Left lobe of liver (tissue), 2 donors: ENCODE results near the gene FZD2. TPM values are rescaled to one million over a fixed set of nuclear protein-coding genes. Genes with fewer than 3 reads are reported as not detected.

ENCODE experiments used
- ATAC-seq: fragments of 200-7000 bp; cut with Tn5 transposase; one replicate; pipeline ENCODE4 v1.9.1; 2020; ENCODE audit warnings: mild to moderate bottlenecking, moderate library complexity
- DNase-seq: peaks from one replicate; pipeline ENCODE4 v3.0.0-alpha.2; 2020; ENCODE audit warnings: low spot score
- total RNA-seq: library from RNA; stranded (reverse); gene quantifications from one replicate; pipeline ENCODE4 v1.2.1, GENCODE V29; 2021
- donor health status: DM: no; HTN: no; CAD: no; lungs with moderate emphysema.
- donor health status: DM: no; HTN: yes; CAD: no.

FZD2 gene
- total RNA-seq, 1 donor from 2014 or later = 0.18 TPM

DNA sequence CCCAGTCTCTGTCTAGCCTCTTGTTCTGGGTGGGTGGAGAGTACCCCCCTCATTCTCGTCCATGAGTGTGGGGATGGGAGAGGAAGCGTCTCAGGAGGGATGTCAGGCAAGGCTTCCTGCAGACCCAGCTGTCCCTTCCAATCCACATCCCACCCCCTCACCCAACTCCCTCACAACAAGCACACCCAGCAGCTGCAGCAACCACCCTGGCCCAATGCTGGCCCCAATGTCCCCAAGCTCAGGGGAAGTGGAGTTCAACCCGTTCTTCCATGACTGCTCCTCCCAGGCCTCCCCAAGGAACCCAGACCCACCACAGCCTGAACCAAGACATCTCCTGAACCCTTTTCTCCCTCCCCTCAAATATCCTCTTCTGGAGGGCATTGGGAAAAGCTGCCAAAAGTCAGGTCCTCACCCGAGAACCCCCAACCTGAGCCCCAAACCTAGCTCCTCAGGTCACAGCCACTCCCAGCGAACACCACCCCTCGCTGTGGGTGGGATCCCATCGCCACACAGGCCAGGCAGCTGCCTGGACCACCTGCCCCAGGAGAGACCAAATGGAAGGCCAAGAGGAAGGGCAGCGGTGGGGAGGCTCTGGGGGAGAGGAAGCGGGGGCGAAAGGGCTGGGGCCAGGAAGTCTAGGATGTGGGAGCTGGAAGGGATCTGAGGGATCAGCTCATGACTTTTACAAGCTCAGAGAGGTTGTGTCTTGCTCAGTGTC lies 47.6 kb downstream of the FZD2 start:
- DNase-seq (no peak), ATAC-seq (no peak)

DNA sequence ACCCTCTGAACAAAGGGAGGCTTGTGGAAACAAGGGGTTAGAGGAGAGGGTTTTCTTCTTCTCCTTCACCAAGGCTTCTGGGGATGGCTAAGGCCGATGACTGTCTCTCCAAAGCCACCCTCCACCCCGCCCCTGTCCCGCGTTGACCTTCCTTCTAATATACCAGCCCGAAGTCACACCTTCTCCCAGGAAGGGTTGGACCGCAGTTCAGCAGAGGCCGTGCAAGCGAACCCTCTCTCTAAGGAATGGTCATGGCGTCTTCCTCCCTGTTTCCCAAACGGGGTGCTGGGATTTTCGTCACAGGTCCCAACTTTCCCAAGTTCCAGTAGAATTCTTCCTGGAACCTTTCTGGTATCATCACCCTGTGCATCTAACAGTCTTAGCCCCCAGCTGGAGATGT lies 49.4 kb downstream of the FZD2 start:
- ATAC-seq (no peak), DNase-seq (no peak)

DNA sequence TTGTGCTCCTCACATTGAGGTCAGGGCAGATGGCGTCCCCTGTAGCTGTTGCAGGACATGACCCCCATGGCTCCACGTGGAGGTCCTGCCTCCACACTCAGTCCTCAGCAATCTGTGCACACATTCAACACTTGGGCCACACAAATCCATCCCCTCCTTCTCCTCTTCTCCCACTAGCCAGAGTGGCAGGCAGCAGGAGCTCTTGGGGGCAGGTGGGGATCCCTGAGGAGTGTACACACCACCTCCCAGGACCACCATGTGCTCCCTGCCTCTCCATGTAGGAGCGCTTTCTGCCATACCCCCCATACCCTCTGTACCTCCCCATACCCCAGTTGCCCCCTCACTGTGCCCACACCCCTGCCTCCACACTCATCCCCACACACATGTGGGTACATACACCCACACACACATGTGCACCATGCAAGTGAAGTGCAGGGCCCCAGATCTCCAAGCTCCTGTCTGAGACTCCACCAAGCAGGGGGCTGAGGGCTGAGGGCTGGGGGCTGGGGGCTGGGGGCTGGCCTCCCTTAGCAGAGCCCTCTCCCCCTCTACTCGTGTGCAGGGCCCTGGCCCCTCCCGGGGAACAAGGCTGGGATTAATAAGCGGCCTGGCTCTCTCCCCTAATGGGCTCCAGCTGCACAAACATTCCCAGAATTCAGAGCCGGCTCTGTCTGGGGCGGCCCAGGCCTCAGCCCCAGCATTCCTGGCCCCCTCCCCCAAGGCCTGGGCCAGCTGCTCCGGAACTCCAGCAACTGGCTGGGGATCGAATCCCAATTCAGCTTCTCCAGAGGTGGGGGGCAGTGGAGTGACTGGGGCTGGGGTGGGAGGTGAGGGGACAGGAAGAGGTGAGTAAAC lies 50.8 kb downstream of the FZD2 start:
- ATAC-seq (no peak), DNase-seq (no peak)

DNA sequence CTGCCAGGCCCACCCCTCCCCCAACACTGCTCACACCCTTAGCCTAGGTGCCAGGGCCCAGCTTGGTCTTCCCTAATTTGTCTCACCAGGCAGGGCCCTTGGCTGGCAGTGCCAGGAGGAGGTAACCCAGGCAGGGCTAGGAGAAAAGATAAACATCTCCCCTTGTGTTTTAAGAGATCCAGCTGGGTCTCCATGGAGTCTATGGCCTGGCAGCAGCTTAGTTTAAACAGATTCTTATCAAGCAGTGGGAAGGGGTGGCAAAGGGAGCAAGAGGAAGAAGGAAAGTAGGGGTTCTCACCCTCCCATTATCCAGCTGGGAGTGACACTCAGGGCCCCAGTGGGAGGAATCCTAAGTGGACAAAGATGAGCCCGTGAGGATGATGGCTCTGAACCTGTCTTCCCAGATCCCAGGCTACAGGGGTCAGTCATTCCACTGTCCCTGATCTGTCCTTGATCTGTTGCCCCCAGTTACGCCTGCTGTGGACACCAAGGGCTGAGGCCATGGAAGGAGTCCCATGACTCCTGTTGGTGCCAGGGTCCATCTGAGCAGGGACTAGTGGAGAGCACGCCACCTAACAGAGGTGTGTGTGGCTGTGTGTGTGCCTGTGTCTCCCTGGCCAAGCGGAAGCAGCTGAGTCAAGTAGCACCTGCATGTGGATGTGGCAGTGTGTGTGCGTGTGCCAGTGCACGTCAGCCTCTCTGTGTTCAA lies 51.6 kb downstream of the FZD2 start:
- ATAC-seq = no peak
- DNase-seq = no peak

DNA sequence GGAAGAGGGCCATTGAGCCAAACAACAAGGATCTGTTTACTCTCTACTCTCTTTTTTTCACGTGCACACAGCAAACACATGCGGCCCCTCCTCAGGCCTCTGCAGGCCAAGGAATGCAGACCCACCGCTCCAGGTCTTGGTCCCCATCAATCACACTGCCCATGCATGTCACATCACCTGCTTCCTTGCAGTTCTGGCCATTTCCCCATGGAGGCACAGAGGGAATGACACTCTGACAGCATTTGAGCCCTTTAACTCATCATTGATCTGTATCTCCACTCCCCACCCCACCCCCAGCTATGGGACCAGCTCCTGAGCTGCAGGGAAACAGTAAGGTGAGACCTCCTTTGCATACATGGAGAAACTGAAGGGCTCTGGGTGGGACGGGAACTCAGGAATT lies 53.0 kb downstream of the FZD2 start:
- DNase-seq (no peak), ATAC-seq (no peak)

Other genes starting within 250 kb of the FZD2 start
- not detected for gene RUNDC3A, start 248.9 kb upstream of the FZD2 start, total RNA-seq
- gene SLC25A39, start 232.7 kb upstream of the FZD2 start, total RNA-seq = 78.6 TPM
- 111 TPM for gene GRN, start 212.2 kb upstream of the FZD2 start, total RNA-seq
- gene FAM171A2, start 193.6 kb upstream of the FZD2 start, total RNA-seq = 0.20 TPM
- 1.1 TPM for gene ITGA2B, start 167.8 kb upstream of the FZD2 start, total RNA-seq
- gene GPATCH8, start 54.1 kb upstream of the FZD2 start, total RNA-seq = 11.0 TPM
- not detected for gene MEIOC, start 99.0 kb downstream of the FZD2 start, total RNA-seq
- 5.6 TPM for gene CCDC43, start 132.3 kb downstream of the FZD2 start, total RNA-seq
- gene DBF4B, start 151.2 kb downstream of the FZD2 start, total RNA-seq = 1.7 TPM
- gene ADAM11, start 201.5 kb downstream of the FZD2 start, total RNA-seq = 0.13 TPM